ENCODE data around the gene GLE1. TPM values are rescaled to one million over a fixed set of nuclear protein-coding genes. Genes with fewer than 3 reads are reported as not detected.
"Not testable (repeated sequence)": the region's sequence is repeated elsewhere in the genome, so short reads cannot be mapped to it uniquely, and the experiment has no call there.

The GLE1 gene
- total RNA-seq, 1 experiment from 2014 or later: 19.0 TPM

DNA sequence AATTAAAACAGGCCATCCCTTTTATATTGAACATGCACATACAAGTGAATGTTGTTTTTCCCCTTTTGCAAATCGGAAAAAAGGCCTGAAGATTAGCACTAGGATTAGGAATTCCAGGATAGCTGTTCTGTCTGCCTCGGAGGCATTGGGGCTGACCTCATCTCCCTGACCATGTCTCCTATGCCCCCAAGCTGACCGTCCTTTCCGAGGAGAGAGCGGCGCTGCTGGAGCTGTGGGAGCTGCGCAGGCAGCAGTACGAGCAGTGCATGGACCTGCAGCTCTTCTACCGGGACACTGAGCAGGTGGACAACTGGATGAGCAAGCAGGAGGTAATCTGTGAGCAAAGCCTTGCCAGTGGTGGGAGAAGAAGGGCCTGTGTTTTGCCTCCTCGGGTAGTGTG, 76.2 kb downstream of the GLE1 start:
- Histone ChIP-seq H3K79me1 (ENCODE audit: insufficient read depth, low read depth, low read length, poor library complexity, severe bottlenecking) (no peaks in the 10 kb centered on the region), H3K27me3 (ENCODE audit: insufficient read depth, low read length) (no peaks in the 10 kb centered on the region), H3K4ac (ENCODE audit: low read depth, low read length) (no peak overlapping the region), H4K5ac (ENCODE audit: insufficient read length, low read depth, low read length) (no peak overlapping the region), H3K23me2 (ENCODE audit: insufficient read length, low read depth, low read length, poor library complexity, severe bottlenecking) (no peaks in the 10 kb centered on the region), H3K18ac (ENCODE audit: insufficient read length, low read depth, low read length) (no peak overlapping the region), H3T11ph (ENCODE audit: low read length) (no peak overlapping the region), H2AK5ac (ENCODE audit: insufficient read length, low read length) (no peak overlapping the region), H3K4me2 (ENCODE audit: insufficient read depth, insufficient read length, low read length) (no peak overlapping the region), H2BK120ac (ENCODE audit: low read depth, low read length, poor library complexity, severe bottlenecking) (no peak overlapping the region), H2BK20ac (ENCODE audit: low read depth, low read length, poor library complexity, severe bottlenecking) (no peak overlapping the region), H2BK12ac (ENCODE audit: insufficient read length, low read depth, low read length) (no peak overlapping the region), H3K9me3 (ENCODE audit: control insufficient read depth, low read depth, low read length) (no peaks in the 10 kb centered on the region), H3K23ac (ENCODE audit: insufficient read length, low read depth, low read length) (no peak overlapping the region), H3K4me1 (ENCODE audit: insufficient read depth, low read length) (no peaks in the 10 kb centered on the region), H4K20me1 (ENCODE audit: control insufficient read depth, insufficient read depth, insufficient read length) (no peaks in the 10 kb centered on the region), H2BK15ac (ENCODE audit: low read depth, low read length) (no peak overlapping the region), H3K79me2 (ENCODE audit: insufficient read depth, low read length) (no peaks in the 10 kb centered on the region), H4K91ac (ENCODE audit: insufficient read length, low read depth, low read length) (no peak overlapping the region), H3K14ac (ENCODE audit: insufficient read depth, low read length) (no peak overlapping the region), H4K8ac (replicated peaks; ENCODE audit: insufficient read length, low read depth, low read length) (no peak overlapping the region), H3K56ac (ENCODE audit: insufficient read length, low read depth, low read length) (no peak overlapping the region), H2AFZ (ENCODE audit: low read length) (no peak overlapping the region), H3K27ac (ENCODE audit: insufficient read length, low read depth, low read length) (no peak overlapping the region), H3K9ac (ENCODE audit: extremely low read depth, insufficient read length, low read length) (no peak overlapping the region), H2BK5ac (ENCODE audit: insufficient read length, low read length) (no peak overlapping the region)
- TF ChIP-seq CTCF (conservative IDR thresholded peaks at IDR 0.05): no peak
- no peak overlapping the region for H3K27ac Mint-ChIP-seq
- no peak overlapping the region; a peak in 1 of 5 replicates for H3K4me3 Mint-ChIP-seq
- H3K9me3 Mint-ChIP-seq: no peaks in the 10 kb centered on the region; a peak in 1 of 5 replicates
- H3K36me3 Mint-ChIP-seq (ENCODE audit: insufficient read depth in 1 of 3, low read depth in 3 of 3): peaks cover 42 to 95% (median 95%) of the 10 kb centered on the region in 3 experiments
- no peaks in the 10 kb centered on the region for H3K4me1 Mint-ChIP-seq
- no peaks in the 10 kb centered on the region; the same call in 1 of the 2 replicates for H3K27me3 Mint-ChIP-seq (ENCODE audit: low read depth)
- WGBS (ENCODE audit: extremely low coverage, insufficient read length, low lambda C conversion rate): no CpG with 5 or more reads among the region's 10 CpGs
- no peak for DNase-seq

DNA sequence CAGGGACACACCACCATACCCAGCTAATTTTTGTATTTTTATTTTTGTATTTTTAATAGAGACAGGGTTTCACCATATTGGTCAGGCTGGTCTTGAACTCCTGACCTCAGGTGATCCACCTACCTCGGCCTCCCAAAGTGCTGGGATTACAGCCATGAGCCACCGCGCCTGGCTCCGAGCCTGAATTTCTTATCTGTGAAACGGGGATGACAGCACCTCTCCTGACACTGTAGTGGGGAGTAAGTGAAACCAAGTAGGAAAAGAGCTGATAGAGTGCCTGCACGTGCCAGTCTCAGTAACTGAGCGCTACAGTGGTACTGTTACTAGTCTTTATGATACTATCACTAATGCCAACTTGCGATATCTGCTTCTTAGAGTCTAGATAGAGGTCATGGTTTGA, 80.6 kb downstream of the GLE1 start:
- H4K8ac ChIP-seq (replicated peaks; ENCODE audit: insufficient read length, low read depth, low read length); H2BK15ac ChIP-seq (ENCODE audit: low read depth, low read length); DNase-seq; H3K23me2 ChIP-seq (ENCODE audit: insufficient read length, low read depth, low read length, poor library complexity, severe bottlenecking); H3K14ac ChIP-seq (ENCODE audit: insufficient read depth, low read length); H3T11ph ChIP-seq (ENCODE audit: low read length); H3K18ac ChIP-seq (ENCODE audit: insufficient read length, low read depth, low read length); H2BK120ac ChIP-seq (ENCODE audit: low read depth, low read length, poor library complexity, severe bottlenecking); H3K79me1 ChIP-seq (ENCODE audit: insufficient read depth, low read depth, low read length, poor library complexity, severe bottlenecking); H3K27me3 Mint-ChIP-seq (ENCODE audit: low read depth); H3K4me1 Mint-ChIP-seq; H3K9ac ChIP-seq (ENCODE audit: extremely low read depth, insufficient read length, low read length); H3K4ac ChIP-seq (ENCODE audit: low read depth, low read length); H3K9me3 Mint-ChIP-seq; H3K9me3 ChIP-seq (ENCODE audit: control insufficient read depth, low read depth, low read length); H3K56ac ChIP-seq (ENCODE audit: insufficient read length, low read depth, low read length); H2BK12ac ChIP-seq (ENCODE audit: insufficient read length, low read depth, low read length); H4K20me1 ChIP-seq (ENCODE audit: control insufficient read depth, insufficient read depth, insufficient read length); H3K23ac ChIP-seq (ENCODE audit: insufficient read length, low read depth, low read length); H3K79me2 ChIP-seq (ENCODE audit: insufficient read depth, low read length); H3K4me1 ChIP-seq (ENCODE audit: insufficient read depth, low read length); H3K27ac Mint-ChIP-seq; H3K4me2 ChIP-seq (ENCODE audit: insufficient read depth, insufficient read length, low read length); H3K27ac ChIP-seq (ENCODE audit: insufficient read length, low read depth, low read length); H3K4me3 Mint-ChIP-seq; H4K91ac ChIP-seq (ENCODE audit: insufficient read length, low read depth, low read length); H4K5ac ChIP-seq (ENCODE audit: insufficient read length, low read depth, low read length); H2BK5ac ChIP-seq (ENCODE audit: insufficient read length, low read length); H3K27me3 ChIP-seq (ENCODE audit: insufficient read depth, low read length); H2AFZ ChIP-seq (ENCODE audit: low read length); H2BK20ac ChIP-seq (ENCODE audit: low read depth, low read length, poor library complexity, severe bottlenecking); H2AK5ac ChIP-seq (ENCODE audit: insufficient read length, low read length): not testable (repeated sequence)
- no CpG with 5 or more reads among the region's 8 CpGs for WGBS (ENCODE audit: extremely low coverage, insufficient read length, low lambda C conversion rate)
- peaks cover 52 to 93% (median 93%) of the 10 kb centered on the region in 3 experiments for H3K36me3 Mint-ChIP-seq (ENCODE audit: insufficient read depth in 1 of 3, low read depth in 3 of 3)

Measured in H9 (cell line).